HG03175 (cell line): ENCODE data around the gene HMGCR.
A peak's percentile ranks its signal among the peaks of the same experiment; 100 is the strongest.

Experiments
- ATAC-seq: cut with Tn5 transposase; IDR thresholded peaks from one replicate; pipeline ENCODE4 v1.9.1; 2021; ENCODE audit warnings: mild to moderate bottlenecking, moderate library complexity; ENCODE audit not compliant: unreplicated experiment

The HMGCR gene

DNA sequence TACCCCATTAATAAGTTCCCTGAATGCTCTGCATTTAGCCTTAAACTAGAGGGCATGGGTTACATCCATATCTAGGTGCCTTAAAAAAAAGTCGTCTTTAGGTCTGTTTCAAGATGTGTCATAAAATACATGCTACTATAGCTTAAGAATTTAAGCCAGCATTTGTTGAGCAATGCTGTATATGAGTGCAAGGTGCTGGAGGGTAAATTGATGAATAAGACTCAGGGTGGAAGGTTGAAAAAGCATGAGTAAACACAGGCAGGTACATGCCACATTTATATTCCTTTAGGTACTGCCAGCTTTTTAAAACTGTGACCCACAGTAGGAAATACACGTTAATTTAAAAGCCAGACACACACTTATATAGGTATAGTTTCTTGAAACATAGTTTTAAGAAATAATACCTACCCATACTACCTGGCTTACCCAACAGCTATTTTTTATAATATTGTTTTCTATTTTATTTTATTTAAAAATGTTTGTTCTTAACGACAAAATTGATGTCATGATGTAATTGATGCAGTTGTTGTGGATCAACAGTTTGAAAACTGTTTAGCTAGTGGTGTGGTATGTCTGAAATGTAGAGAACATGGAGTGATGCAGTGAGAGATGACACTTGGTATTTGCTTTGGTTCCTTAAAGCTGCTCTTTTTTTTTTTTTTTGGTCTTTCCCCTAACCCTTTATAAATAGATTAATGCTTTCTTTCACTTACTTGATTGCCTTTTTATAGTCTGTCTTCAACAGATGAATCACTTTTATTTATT, 3.9 kb downstream of the HMGCR start:
- ATAC-seq, result no peak

DNA sequence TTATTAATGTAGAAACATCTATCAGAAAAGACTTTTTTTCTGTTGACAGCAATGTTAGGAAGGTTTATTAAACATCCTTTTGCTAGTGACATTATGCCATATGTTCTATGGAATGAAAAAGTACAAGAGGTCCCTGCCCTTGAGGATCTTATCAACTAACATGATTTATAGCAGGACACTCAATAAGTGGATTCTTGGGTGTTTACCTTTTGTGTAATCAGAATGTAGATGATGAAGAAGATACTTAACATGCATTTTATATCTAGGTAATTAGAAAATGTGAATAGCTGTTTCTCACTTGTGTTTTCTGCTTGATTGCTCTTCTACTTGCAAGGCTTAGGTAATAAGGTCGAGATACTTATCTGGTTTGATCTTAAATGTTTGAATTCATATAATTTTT, 4.9 kb downstream of the HMGCR start:
- no peak for ATAC-seq

DNA sequence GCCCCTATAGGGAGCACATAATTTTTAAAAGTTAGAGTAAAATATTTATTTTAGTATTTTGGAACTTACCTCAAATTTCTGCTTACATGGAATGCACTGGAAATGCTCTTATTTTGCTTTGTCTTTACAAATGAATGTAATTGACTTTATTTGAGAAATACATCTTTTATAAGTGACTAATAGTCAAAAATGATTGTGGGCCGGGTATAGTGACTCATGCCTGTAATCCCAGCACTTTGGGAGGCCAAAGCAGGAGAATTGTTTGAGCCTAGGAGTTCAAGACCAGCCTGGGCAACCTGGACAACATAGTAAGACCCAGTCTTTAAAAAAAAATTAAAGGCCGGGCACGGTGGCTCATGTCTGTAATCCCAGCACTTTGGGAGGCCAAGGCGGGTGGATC, 5.8 kb downstream of the HMGCR start:
- no peak for ATAC-seq

DNA sequence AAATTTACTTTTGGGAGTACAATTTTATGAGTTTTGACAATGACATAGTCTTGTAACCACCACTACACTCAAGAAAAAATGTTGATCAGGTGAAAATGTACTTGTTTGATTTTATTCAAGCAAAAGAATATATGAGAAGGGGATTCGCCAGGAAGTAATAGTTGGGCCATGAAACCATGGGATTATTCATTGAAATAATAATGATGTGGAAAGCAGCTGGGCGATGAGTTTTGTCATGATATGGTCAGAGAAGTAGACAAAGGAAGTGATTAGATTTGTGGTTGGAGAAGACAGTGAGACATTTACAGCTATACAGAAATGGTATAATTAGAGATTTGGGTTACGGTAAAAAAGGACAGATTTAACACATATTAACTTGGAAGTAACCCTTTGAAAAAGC, 11.2 kb downstream of the HMGCR start:
- no peak for ATAC-seq

DNA sequence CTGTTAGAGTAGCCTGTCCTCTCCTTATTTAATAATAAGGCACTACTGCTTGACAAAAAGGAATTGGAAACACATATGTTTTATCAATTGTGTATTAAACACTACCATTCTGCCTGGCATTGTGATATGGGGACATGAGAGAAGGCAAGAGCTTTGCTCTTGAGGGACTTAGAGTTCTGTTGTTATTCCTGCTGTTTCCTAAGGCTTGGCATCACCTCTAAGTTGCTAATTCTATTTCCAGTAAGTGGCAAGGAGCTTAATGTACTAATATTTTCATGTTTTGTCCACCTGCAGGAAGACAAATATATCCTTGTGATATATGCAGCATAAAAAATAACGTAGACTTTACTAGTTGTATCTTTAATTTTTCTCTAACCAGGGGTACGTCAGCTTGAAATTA, 12.6 kb downstream of the HMGCR start:
- ATAC-seq, result no peak

DNA sequence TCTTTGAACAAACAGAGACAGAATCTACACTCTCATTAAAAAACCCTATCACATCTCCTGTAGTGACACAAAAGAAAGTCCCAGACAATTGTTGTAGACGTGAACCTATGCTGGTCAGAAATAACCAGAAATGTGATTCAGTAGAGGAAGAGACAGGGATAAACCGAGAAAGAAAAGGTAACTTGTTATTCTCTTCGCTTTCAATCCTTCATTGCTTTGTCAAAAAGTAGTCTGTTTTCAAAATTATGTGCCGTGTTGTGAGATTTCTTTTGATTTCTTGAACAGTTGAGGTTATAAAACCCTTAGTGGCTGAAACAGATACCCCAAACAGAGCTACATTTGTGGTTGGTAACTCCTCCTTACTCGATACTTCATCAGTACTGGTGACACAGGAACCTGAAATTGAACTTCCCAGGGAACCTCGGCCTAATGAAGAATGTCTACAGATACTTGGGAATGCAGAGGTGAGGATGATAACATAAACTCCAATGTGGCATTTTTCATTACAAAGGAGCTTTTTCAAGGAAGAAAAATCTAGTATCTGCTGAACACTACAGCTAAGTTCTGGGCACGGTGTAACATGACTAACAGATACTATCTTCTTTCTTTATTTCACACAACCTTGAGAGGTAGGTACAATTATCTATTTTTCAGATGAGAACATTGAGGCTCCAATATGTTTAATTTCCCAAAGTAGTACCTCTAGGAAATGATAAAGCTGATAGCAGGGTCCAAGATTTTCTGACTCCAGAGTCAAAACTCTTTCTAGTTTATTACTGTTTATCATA, 14.3 kb downstream of the HMGCR start:
- ATAC-seq, result no peak

DNA sequence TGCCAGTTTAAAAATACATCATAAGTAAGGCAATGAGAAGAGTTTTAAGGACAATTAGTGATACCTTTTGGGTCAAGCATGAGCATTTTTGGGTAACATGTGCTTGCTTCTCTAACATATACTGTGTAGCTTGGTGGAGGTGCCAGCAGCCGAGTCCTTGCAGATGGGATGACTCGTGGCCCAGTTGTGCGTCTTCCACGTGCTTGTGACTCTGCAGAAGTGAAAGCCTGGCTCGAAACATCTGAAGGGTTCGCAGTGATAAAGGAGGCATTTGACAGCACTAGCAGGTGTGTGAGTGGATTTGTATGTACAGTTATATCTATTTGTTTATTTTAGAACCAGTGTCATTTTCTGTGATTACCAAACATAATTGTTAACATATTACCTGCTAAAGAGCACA, 18.2 kb downstream of the HMGCR start:
- no peak for ATAC-seq

DNA sequence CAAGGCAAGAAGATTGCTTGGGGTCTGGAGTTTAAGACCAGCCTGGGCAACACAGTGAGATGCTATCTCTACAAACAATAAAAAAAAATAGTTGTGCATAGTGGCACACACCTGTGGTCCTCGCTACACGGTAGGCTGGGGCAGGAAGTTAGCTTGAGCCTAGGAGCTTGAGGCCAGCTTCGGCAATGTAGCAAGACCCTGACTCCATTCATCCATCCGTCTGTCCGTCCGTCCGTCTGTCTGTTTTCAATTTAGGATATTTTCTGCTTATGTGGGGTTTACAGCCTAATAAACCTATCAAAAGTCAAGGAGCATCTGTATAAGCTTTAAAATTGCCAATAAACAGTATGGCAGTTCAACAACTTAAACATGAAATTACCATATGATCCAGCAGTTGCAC, 19.7 kb downstream of the HMGCR start:
- ATAC-seq, result no peak

DNA sequence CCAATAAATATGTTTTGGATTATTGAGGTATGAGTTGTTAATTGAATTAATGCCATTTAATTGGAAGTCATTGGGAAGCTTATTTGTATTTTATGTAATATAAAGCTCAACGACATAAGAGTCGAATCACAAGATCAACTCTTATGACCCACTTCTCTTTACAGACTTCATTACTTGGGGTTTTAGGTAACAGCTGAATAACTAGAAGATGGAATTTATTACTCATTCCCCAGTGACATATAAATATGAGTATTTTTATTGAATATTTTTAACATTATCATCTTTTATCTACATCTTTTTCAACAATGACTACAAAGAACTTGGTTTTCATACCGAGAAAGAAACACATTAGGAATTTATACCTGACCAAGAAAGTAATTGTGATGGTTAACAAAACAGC, 21.1 kb downstream of the HMGCR start:
- ATAC-seq, result no peak

DNA sequence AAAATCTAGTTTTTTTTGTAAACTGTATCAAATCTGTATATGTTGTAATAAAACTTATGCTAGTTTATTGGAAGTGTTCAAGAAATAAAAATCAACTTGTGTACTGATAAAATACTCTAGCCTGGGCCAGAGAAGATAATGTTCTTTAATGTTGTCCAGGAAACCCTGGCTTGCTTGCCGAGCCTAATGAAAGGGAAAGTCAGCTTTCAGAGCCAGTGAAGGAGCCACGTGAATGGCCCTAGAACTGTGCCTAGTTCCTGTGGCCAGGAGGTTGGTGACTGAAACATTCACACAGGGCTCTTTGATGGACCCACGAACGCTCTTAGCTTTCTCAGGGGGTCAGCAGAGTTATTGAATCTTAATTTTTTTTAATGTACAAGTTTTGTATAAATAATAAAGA, 24.3 kb downstream of the HMGCR start:
- no peak for ATAC-seq

DNA sequence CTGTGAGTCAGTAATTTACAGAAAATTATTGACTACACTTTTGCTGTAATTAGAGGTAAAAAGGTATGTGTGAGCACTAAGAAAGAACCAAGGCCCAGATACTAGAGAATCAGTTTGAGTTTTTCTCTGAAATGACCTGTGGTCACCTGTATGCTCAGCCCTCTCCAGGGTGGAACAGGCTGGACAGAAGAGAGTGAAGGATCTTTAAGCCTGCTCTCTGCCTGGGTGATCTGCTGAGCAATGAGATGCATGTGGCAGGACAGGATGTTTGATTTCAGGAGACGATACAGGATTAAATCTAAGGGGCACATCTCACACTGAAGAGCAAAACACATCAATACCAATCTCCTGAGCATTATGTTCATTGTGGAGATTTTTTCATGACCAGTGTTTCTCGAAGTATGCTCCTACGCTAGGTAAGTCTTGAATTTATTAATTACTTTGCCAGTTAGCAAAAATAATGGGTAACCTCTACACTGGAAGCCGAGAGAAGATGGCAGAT, 25.5 kb downstream of the HMGCR start:
- ATAC-seq, result no peak

DNA sequence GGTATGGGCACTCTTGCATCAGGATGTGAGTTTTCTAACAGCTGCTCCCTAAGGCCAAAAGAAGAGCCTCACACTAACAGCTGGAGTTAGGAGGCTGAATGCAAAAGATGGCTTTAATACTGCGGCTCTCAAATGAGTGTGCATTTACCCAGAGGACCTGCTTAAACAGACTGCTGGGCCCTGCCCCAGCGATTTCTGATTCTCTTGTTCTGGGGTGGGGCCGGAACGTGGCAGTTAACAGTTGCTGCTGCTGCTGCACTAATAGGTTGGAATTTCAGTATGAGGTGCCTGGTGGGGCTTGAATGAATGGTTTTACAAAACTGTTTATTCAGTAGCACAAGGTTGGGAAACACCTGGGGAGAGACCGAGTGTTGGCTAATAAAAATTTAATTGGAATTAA, 26.1 kb downstream of the HMGCR start:
- no peak for ATAC-seq

DNA sequence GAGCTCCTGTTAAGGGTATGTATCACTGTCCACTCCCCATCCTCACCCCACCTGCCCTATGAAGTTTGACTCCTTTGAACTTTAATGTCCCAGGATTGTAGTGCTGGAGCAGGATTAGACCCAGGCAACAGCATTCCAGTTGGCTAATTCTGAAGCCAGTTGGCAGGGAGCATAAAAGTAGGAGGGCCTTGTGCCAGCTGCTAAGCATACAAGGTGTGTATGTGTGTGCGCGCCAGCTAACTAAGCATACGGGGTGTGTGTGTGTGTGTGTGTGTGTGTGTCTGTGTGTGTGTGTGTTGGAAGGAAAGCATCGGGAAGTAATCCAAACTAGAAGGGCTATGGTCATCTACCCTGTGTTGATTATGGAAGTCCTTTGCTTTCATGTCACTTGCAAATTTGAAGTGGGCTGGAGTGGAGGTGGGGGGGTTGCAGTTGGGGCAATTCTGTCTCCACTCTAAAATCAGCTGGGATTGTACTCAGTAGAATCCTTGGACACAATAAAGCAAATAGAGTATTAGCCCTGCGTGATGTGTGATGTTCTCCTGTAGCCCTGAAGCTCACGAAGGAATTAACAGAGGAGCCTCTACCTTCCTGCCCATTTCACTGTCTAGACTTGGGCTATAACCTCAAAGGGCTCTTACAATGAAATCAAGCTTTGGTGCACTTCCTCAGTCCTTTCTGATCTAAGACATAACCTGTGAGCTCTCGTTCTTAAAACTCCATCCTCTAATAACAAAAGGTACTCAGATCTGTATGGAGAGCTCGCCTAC, 26.9 kb downstream of the HMGCR start:
- ATAC-seq, result no peak

DNA sequence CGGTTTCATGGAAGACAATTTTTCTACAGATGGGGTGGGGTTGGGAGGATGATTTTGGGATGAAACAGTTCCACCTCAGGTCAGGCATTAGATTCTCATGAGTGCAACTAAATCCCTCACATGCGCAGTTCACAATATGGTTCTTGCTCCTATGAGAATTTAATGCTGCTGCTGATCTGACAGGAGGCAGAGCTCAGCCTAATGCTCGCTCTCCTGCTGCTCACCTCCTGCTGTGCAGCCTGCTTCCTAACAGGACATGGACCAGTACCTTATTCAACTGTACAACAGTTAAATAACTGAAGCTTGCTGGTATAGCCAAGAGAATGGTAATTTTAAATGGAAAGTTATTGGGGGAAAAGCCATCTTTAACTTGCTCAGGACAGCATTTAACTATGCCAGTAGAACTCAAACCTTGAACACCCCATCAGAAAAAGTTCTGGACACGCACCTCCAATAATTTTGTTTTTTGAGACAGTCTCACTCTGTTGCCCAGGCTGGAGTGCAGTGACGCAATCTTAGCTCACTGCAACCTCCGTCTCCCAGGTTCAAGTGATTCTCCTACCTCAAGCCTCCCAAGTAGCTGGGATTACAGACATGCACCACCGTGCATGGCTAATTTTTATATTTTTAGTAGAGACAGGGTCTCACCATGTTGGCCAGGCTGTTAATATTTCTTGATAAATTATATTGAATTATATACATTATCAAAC, 27.7 kb downstream of the HMGCR start:
- ATAC-seq, result no peak

DNA sequence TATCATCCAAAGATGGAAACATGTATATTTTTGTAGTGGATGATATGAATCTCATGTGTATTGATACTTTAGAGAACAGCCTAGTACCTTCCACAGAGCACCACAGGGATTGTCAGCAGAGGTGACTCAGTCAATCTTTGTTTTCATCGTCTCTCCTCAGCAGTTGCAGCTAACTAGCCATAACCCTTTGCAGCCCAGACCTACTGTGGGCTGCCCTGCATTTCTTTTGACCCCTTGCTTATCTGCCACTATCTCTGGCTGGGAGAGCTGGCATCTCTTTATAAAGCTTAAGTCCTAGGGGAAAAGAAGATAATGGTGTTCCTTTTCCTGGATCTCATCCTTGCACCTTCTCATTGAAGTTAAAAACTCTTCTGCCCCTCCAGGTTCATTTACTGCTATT, 28.7 kb downstream of the HMGCR start:
- ATAC-seq, result no peak

DNA sequence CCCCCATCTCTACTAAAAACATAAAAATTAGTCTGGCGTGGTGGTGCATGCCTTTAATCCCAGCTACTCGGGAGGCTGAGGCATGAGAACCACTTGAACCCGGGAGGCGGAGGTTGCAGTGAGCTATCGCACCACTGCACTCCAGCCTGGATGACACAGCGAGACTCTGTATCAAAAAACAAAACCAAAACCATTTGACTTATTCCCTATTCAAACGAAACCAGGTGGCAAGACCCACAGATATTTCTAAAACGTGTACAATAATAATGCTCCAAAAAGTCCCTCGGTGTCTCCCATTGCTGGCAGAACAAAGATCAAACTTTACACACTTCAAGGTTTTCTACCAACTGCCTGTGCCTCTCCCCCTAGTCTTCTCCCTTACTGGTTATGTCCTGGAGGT, 29.8 kb downstream of the HMGCR start:
- peak; percentile 72 for ATAC-seq

DNA sequence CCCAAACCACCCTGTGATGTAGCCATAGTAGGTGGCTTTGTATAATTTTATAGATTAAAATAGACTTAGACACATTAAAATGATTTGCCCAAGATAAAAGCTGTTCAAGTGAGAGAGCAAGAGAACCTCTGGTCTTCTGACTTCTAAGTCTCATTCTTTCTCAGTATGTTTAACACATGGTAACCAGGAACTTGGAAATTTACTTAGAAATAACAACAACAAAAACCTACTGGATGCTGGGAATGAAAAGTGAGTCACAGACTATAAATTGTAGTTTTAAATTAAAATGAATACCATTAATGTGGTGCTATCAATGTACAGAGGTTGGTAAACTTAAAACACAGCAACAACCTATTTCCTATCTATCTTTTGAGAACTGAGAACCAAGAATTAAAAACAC, 30.4 kb downstream of the HMGCR start:
- no peak for ATAC-seq

DNA sequence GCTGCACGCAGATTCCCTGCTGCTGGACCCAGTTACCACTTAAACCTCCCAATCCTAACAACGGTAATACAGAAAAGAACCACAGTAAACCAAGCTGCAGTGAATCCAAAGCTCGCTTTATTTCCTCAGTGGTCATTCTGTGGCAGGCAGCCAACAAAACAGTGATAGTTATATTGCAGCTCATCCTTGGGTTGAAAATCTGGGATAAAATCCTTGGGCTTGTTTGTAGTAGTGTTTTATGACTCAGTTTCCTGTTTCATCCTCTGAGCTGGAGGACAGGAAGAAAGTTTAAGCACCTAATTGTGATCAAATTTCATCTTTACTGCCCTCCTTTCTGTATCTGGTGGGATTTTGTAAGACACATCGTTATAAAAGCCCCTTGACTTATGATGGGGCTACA, 31.4 kb downstream of the HMGCR start:
- ATAC-seq, result no peak

DNA sequence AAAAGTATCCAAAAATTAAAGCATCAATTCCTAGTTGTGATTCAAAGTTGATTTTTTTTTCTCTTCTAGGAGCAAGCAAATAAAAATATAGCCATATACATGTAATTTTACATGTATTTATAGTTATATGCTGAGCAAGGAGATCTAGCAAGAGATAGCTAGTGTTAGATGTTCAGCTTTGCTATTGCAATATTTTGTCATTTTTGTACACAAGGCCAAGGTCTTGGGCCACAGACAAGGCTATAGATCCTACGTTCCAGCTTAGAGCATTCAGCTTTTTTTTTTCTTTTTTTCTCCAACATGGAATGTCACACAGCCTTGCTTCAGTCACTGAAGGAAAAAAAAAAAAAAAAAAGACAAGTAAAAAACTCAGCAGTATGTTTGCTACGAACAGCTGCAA, 36.8 kb downstream of the HMGCR start:
- no peak for ATAC-seq

DNA sequence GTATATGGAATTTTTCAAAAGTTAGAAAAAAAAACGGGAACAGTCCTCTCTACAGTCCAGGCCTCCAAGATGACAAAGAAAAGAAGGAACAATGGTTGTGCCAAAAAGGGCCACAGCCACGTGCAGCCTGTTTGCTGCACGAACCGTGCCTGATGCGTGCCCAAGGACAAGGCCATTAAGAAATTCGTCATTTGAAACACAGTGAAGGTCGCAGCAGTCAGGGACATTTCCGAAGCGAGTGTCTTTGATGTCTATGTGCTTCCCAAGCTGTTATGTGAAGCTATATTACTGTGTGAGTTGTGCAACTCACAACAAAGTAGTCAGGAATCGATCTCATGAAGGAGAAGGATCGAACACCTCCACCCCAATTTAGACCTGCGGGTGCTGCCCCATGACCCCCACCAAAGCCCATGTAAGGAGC, 37.4 kb downstream of the HMGCR start:
- no peak for ATAC-seq

DNA sequence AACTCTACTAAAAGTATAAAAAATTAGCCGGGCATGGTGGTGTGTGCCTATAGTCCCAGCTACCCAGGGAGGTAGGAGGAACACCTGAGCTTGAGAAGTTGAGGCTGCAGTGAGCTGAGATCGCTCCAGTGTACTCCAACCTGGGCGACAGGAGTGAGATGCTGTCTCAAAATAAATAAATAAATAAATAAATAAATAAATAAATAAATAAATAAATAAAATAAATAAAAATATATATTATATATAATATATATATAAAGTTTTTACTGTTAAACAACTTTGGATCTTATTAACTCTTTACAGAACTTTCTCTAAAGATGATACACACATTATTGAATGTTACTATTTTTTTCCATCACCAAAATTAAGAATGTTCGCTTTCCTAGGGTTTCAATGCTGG, 38.4 kb downstream of the HMGCR start:
- no peak for ATAC-seq
